Epidermal melanocyte (primary cell): ENCODE data around the gene ZNF23.
"Not testable (repeated sequence)": the region's sequence is repeated elsewhere in the genome, so short reads cannot be mapped to it uniquely, and the experiment has no call there.

Experiments
- DNase-seq: peaks from one replicate; pipeline ENCODE4 v3.0.0; 2011; ENCODE audit warnings: low spot score; ENCODE audit not compliant: insufficient read length

ZNF23 gene

DNA sequence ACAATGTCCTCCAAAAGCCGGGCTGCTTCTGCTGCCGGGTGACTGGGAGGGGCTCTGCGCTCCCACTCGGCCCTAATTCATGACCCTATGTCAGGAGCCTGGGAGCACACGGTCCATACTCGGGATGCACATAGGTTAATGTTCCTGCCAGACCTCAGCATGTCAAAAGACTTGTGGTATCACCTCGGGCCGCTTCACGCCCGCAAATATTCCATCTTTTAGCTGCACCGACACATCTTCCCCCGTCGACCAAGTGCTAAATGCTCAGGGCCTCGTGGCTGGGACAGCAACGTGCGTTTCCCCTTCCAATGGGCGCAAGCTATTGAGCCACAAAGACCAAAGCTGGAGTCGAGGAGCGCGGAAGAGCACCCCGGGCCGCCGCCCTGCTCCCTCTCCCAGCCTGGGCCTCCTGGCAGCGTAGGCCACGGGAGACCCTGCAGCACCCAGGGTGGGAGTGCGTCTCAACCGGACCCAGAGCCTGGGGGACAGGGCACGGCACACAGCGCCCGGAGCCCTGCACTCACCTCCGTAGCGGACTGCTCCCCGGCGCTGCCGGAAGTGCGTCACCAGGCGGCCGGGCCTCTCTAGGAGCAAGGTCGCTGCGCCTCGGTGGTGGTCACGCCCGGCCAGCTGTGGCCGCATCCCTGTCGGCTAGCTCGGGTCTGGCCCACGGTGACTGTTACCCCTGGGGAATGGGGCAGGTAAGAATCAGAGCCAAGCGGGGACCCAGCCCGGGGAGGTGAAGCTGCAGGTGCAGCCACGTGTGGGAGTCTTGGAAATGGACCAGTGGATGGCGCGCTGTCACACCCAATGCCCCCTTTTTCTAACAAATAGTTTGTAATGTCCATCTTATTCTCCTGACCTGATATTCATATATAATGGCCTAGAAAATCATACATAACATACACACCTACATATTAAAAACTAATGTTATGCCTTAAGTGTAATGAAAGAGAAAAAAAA lies at the start of gene ZNF23:
ZNF23 (minus strand) TSS at position 562 of the 963 bp plus-strand sequence. CDS start 5,451 bp downstream, outside the sequence.
- peak; percentile 82 for DNase-seq

DNA sequence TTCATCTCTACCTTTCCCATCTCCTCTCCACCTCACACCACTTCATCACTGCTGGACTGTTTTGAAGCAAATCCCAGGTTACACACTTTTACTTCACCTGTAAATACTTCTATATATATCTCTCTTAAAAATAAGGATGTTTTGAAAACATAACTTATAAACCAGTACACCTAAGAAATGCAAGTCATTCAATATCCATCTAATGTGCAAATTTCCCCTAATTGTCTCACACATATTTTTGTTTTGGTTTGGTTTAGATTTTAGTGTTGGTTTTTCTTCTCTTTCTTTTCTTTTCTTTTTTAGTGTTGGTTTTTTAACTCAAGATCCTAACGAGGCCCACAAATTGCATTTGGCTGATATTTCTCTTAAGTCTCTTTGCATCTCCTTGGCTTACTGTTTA lies 45.0 kb upstream of the ZNF23 start:
- DNase-seq: no peak

DNA sequence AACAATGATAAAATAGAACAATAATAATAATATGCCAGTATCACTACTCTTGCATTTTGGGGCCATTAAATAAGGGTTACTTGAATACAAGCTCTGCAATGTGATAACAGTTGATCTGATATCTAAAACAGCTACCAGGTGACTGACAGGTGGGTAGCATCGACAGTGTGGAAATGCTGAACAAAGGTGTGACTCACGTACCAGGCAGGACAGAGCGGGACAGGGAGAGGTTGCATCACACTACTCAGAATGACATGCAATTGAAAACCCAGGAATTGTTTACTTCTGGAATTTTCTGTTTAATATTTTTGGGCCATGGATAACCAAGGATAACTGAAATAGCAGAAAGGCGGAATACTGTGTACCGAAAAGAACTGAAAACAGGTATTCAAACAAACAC lies 42.9 kb upstream of the ZNF23 start:
- no peak for DNase-seq

DNA sequence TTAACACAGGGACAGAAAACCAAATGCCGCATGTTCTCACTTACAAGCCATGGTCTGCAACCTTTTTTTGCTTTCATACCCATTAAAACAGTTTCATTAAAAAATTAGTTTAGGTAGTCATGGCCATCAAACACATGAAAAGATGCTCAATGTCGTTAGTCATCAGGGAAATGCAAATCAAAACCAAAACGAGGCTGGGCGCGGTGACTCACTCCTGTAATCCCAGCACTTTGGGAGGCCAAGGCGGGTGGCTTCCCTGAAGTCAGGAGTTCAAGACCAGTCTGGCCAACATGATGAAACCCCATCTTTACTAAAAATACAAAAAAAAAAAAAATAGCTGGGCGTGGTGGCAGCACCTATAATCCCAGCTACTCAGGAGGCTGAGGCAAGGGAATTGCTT lies 42.0 kb upstream of the ZNF23 start:
- DNase-seq: not testable (repeated sequence)

DNA sequence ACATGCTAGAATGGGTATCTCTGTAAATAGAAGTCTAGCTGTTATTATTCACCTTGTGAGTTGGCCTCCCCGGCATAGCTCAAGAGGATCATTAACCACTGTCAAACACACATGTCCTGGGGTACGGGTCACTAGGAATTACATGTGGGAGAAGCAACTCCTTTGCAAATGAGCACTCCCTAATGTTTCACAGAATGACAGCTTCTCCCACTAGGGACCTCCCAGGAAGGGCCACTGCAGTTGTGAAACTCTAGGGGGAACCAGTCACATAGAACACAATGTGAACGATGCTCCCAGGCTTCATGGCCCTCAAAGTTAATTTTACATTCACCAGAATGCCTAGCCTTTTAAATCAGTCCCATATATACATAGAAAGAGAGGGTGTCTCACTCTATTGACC lies 39.5 kb upstream of the ZNF23 start:
- DNase-seq: no peak

DNA sequence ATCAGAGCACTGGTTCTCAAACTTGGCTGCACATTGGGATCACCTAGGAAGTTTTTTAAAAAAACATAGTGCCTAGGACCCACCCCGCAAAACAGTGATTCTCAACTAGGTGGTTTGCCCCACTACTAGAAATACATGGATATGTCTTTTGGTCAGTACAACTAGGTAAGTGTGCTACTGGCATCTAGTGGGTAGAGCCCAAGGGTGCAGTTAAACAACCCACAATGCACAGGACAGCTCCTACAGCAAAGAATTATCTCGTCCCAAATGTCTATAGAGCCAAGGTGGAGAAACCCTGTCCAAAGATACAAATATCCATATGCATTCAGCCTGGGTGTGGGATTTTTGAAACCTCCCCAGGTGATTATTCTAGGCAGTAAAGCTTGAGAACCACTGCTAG lies 38.9 kb upstream of the ZNF23 start:
- no peak for DNase-seq

DNA sequence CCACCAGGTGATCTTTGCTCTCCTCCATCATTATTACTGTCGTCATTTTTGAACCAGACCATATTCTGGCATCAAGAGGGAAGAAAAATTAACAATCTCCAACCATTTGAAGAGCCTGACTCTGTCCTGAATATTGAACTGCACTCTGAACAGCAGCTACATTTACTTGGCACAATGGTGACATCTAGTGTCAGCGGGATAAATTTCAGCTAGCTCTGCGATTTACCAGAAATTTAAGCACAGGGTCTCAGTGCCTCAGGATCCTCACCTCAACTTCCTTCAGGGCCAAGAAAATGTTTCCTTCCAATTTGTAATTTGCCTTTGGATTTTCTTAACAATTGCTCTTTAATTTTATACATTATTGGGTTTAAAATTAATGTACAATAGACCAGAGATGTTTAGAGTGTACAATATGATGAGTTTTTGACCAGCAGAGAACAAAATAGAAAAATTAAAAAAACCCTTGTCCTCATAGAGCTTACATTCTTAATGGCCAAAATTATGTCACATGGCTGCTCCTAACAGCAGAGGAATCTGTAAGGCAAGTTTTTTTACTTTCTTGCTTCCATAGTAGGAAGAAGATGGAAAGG lies 37.8 kb upstream of the ZNF23 start:
- DNase-seq: peak; percentile 69

DNA sequence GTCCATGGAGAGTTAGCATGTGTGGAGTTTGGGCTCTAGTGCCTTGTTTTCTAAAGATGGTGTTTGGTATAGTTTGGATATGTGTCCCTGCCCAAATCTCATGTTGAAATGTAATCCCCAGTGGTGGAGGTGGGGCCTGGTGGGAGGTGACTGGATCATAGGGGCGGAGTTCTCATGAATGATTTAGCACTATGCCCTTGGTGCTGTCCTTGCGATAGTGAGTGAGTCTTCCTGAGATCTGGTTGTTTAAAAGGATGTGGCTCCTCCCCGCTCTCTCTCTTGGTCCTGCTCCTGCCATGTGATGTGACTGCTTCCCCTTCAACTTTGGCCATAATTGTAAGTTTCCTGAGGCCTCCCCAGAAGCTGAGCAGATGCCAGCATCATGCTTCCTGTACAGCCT lies 36.0 kb upstream of the ZNF23 start:
- no peak for DNase-seq

DNA sequence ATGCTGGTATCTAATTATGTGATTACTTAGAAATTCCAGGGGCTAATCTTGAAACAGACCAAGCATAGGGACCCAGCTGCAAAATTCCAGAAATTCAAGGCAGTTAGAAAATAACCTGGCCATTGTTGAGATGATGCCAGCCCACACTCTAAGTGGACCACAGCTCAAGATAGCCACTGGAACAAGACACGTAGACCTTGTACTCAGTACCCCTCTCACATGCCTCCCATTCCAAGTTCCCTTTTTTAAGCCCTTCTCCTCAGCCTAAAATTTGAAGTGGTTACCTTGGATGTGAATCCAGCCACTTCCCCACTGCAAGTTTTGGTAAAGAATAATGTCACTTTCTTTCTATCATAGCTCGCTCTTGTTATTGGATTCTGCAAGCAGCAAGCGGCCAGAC lies 31.2 kb upstream of the ZNF23 start:
- no peak for DNase-seq

DNA sequence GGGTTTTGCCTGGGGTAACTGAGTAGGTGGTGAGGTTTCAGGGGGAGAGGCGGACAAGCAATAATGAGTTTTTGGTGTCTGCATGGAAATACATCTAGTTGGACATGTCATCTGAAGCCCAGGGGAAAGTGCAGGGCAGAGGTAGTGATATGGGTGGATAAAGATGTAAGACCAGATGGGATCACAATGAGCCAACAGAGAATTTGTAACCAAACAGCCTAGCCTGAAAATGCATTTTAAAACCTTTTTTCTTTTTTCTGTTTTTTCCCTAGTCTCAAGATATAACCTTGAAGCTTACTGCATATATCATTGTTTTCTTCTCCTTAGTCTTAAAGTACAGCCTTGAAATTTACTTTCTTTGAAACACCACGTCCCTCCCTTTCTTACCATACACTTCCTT lies 30.7 kb upstream of the ZNF23 start:
- DNase-seq: no peak

DNA sequence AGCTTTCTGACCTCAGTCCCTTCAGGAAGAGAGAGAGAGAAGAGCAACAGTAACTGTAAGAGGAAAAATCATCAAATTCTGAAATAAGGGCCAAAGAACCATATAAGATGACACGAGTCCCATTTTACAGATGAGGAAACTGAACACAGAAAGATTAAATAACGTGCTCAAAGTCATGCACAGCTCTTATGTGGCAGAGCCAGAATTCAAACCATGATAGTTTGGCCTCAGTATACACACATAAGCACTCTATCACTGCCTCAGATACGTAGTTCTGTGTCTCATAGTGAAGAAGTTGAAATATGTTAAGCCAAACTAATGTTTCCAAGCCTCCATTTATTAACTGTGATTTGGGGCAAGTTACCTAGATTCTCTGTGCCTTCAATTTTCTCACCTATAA lies 29.0 kb upstream of the ZNF23 start:
- DNase-seq: no peak

DNA sequence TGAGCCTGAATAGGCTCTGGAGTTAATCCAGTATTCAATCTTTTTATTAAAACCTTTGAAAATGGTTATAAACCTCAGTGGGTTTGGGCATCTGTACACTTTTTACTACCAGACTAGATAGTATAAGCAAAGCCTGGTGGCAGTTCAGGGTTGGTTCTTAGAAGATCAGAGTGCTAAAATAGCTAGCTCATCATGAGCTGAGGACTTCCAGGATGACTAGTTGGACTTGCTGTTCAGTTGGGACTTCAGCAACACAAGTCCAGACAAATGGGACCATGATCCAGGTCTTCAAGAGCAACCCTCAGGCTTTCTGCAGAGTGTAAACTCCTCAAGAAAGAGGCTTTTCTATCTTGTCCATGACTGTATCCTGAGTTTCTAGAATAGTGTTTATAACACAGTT lies 28.3 kb upstream of the ZNF23 start:
- no peak for DNase-seq

DNA sequence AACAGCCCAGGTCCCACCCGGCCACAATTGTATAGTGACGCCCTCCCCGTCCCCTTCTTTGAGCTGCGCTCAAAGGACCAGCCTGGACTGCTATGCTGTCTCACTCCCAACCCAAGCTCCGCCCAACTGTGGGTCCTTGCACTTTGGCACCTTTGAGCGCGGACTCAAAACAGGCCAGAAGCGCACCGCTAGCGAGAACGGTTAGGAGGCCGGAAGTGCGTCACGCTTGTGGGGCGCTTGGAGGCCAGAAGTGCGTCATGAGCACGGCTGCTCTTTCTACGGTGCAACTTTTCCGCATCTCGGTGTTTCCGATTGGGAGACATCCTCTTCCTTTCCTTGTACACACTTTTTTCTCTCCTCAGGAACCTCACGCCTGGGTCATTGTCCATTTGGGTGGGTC lies 27.1 kb upstream of the ZNF23 start, which contains the start of gene ZNF19:
ZNF19 (minus strand) TSS at position 203 of the 400 bp plus-strand sequence. CDS start 7,210 bp downstream, outside the sequence.
- no peak for DNase-seq

DNA sequence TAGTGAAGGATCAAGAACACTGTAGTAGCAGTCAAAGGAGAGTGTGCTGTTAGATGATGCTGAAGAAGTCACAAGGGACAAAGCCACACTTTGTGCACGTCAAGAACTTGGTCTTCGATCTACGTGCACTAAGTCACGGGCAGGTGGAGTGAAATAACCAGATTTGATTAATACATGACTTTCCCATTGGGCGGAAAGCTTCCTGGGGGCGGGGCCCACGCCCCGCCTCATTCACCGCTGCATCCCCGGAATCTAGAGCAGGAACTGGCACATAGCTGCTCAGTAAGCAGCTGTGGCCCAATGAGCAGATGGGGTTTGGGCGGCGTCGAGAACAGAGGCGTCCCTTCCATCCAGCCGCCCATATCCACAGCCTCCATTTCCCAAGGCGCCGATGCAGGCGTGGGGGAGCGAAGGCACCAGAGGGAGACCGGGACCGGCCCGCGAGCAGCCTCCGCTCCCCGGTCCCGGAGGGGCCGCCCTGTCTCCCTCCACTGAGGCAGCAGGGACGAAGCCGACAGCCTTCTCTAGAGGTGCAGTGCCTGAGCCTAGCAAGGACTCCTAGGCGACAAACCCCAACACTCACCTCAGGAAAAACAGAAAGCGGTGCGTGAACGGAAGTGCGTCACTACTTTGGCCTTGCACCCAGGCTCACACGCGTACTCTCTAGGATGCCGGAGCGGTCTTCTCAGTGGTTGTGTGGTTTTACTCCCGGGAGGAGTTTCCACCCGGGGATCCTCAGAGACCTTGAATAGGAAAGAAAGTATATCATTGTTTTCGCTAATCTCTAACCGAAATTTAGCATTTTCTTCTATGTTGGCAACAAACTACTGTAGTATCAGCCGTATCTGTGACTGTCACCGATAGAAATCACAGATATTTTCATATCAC lies 22.2 kb upstream of the ZNF23 start:
- peak; percentile 77 for DNase-seq

DNA sequence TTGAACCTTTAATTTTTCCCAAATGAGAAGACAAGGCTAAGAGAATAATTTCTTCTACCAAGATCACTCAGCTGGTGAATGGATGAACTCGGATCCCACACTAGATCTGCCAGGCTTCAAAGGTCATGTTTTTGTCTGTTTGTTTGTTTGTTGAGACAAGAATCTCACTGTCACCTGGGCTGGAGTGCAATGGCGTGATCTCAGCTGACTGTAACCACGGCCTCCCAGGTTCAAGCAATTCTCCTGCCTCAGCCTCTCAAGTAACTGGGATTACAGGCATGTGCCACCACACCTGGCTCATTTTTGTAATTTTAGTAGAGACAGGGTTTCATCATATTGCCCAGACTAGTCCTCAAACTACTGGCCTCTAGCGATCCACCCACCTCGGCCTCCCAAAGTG lies 20.5 kb upstream of the ZNF23 start:
- DNase-seq: no peak

DNA sequence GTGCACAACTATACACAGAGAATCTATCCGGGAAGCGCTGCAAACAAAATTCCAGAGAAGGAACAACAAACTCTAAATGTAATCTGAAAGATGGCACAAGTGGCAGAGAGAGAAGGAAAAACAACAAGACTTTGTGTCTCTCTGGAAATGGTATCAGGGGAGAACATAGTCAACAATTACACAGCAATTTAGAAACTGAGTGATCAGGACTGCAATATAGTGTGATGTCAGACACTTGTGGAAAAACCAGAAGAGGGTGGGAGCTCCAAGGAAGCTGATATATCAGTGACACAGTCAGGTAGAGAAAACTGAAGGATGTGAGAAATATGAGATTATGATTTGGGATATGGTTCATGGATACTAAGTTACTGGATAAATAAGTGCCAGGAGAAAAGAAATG lies 18.9 kb upstream of the ZNF23 start:
- no peak for DNase-seq

DNA sequence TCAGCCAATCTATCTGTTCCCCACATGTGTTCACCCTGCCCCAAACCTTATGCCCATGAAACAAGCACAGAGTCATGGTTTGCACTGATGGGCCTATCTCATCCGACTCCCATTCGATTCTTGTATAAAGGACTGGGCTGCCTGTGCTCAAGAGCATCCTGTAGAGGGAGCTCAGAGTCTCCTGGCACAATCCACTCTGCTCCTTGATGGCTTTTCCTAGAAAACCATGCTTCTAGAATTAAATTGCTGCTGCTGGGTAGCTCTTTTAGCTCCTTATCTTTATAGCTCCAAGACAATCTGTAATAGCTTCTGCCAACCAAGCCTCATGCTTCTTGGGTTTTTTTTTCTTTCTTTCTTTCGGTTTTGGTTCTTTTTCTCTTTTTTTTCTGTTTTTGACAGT lies 17.4 kb upstream of the ZNF23 start:
- no peak for DNase-seq

DNA sequence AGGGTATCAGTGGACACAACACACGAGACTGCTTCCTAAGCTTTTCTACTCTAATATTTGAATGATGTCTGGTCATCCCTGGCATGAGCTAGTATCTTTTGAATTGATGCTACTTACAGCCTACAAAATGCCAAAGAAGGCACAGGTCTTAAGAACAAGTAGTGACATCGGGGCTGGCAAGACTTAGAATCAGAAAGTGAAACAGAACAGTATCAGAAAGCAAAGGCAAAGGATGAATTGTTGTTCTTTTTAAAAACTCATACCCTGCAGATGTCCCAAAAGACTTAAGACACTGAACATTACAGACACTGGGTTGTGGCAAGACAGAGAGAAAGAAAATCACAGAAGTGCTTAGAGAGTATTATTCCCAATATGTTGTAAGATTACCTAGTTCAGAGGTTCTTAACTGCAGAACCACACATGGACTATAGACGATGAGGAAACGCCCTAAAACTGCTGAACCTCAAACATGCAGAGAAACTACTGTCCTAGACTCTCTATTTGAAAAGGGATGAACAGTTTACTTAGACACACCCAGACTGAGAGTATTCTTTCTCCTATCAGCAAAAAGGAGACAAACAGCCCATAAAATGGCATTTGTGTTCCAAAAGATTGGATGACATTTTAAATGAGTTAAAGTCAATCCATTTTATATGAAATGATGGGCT lies 14.5 kb upstream of the ZNF23 start:
- no peak for DNase-seq

DNA sequence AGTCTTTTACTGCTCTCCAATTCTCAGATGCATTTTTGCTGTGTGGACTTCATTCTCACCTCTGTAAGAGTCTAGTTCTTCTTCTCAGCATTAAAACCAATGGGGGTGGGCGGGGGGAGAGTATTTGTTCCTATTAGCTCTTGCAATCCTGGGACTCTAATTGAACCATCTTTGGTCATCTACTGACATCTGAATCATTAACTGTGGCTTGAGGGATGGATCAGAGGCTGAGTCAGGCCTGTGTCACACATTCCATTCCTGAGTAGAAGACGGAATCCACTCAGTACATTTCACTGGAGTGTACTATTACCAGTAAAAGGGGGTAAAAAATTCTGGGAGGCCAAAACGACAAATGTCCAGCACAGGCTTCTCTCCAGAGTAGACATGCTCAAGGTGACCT lies 12.8 kb upstream of the ZNF23 start:
- peak; percentile 41 for DNase-seq

DNA sequence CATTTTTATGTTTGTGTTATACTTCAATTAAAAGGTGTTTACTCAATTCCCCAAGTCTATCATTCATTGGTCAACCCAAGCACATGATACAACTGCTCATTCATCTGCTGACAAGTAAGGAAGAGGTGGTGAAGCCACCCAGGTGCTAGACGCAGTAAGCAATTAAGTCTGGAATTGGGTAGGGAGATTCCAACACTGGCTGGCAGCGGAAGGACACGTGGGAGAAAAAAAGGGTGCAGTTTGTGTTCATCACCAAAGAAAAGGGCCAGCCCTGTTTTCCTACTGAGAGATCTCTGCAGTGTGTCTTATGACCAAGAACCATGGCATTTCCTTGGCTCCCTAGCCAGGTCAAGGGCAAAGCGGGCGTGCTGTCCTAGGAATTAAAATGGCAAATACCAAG lies 11.8 kb upstream of the ZNF23 start:
- no peak for DNase-seq

DNA sequence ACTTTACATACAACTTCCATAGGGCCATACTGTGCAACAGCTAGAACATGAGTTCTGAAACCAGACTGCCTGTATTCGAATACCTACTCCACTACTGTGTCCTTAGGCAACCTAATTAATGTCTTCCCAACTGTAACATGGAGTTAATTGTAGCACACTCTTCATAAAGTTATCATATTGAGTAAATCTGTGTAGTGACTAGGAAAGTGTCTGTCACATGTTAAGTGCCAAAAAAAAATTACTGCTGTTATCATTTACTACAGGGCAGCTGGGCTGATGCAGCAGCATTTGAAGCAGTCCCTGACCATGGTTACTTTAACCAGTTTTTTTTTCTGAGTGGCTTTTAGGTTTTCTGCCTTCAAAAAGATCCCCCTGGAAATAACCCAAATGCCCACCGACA lies 10.9 kb upstream of the ZNF23 start:
- DNase-seq: no peak
